DND-41 (cell line): ENCODE measurements around the gene SLC25A14.

Experiments used
- EZH2 ChIP-seq: IDR thresholded peaks from 3 replicates; pipeline ENCODE4 v1.6.1; 2012; ENCODE audit warnings: borderline replicate concordance, low read depth, mild to moderate bottlenecking, moderate library complexity, low read length, inconsistent platforms; ENCODE audit not compliant: severe bottlenecking
- TF ChIP-seq, protein P1 (sequence below): IDR thresholded peaks from 2 replicates; pipeline ENCODE4 v1.5.1; 2012; ENCODE audit warnings: borderline replicate concordance, low read length, moderate library complexity, mild to moderate bottlenecking; ENCODE audit not compliant: poor library complexity, severe bottlenecking; ENCODE audit errors: extremely low read depth

- TF ChIP-seq, protein P1, sequence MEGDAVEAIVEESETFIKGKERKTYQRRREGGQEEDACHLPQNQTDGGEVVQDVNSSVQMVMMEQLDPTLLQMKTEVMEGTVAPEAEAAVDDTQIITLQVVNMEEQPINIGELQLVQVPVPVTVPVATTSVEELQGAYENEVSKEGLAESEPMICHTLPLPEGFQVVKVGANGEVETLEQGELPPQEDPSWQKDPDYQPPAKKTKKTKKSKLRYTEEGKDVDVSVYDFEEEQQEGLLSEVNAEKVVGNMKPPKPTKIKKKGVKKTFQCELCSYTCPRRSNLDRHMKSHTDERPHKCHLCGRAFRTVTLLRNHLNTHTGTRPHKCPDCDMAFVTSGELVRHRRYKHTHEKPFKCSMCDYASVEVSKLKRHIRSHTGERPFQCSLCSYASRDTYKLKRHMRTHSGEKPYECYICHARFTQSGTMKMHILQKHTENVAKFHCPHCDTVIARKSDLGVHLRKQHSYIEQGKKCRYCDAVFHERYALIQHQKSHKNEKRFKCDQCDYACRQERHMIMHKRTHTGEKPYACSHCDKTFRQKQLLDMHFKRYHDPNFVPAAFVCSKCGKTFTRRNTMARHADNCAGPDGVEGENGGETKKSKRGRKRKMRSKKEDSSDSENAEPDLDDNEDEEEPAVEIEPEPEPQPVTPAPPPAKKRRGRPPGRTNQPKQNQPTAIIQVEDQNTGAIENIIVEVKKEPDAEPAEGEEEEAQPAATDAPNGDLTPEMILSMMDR = no peak
- no peak for TF ChIP-seq EZH2
Observed at GRCh38 chrX:130419263-130419662, 79.5 kb downstream of the SLC25A14 start.
